HUES48 (cell line): ENCODE data around the gene C20orf204.
"Not testable (repeated sequence)": the region's sequence is repeated elsewhere in the genome, so short reads cannot be mapped to it uniquely, and the experiment has no call there.

Experiments
- H3K27ac ChIP-seq: one replicate; pipeline ENCODE4 v1.7.0; 2013; ENCODE audit warnings: low read depth, low read length, inconsistent platforms
- H3K27me3 ChIP-seq: 2 replicates; pipeline ENCODE4 v1.6.1; 2013; ENCODE audit warnings: mild to moderate bottlenecking, low read length; ENCODE audit not compliant: control insufficient read depth, insufficient read depth
- H3K36me3 ChIP-seq: 2 replicates; pipeline ENCODE4 v1.6.1; 2013; ENCODE audit warnings: low read length; ENCODE audit not compliant: control insufficient read depth, insufficient read depth
- H3K4me1 ChIP-seq: 2 replicates; pipeline ENCODE4 v1.6.1; 2013; ENCODE audit warnings: mild to moderate bottlenecking, low read length; ENCODE audit not compliant: control insufficient read depth, insufficient read depth
- H3K4me3 ChIP-seq: 2 replicates; pipeline ENCODE4 v1.5.1; 2013; ENCODE audit warnings: mild to moderate bottlenecking, low read depth, low read length
- H3K9ac ChIP-seq: 2 replicates; pipeline ENCODE4 v1.6.1; 2013; ENCODE audit warnings: mild to moderate bottlenecking, low read depth, low read length, moderate library complexity
- H3K9me3 ChIP-seq: 2 replicates; pipeline ENCODE4 v1.6.1; 2013; ENCODE audit warnings: low read length; ENCODE audit not compliant: control insufficient read depth, insufficient read depth

C20orf204 gene

DNA sequence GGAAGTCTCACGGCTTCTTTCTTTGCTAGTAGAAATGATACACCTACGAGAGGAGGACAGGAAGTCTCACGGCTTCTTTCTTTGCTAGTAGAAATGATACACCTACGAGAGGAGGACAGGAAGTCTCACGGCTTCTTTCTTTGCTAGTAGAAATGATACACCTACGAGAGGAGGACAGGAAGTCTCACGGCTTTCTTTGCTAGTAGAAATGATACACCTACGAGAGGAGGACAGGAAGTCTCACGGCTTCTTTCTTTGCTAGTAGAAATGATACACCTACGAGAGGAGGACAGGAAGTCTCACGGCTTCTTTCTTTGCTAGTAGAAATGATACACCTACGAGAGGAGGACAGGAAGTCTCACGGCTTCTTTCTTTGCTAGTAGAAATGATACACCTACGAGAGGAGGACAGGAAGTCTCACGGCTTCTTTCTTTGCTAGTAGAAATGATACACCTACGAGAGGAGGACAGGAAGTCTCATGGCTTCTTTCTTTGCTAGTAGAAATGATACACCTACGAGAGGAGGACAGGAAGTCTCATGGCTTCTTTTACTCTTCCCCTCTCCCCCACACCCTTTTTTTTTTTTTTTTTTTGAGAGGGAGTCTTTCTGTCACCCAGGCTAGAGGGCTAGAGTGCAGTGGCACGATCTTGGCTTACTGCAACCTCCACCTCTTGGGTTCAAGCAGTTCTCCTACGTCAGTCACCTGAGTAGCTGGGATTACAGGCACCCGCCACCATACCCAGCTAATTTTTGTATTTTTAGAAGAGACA is 23.4 kb upstream of the C20orf204 start:
- peaks cover 74% of the 10 kb centered on the region for H3K36me3 ChIP-seq
- H3K27me3 ChIP-seq, H3K27ac ChIP-seq, H3K9ac ChIP-seq, H3K4me3 ChIP-seq, H3K9me3 ChIP-seq, H3K4me1 ChIP-seq: not testable (repeated sequence)

GRCh38 chr20:64015635-64016034 is 20.3 kb upstream of the C20orf204 start:
- Histone ChIP-seq H3K27me3 (no peaks in the 10 kb centered on the region), H3K9me3 (no peaks in the 10 kb centered on the region), H3K27ac (no peak overlapping the region), H3K36me3 (peaks cover 71% of the 10 kb centered on the region), H3K4me1 (no peaks in the 10 kb centered on the region), H3K9ac (no peak overlapping the region), H3K4me3 (no peak overlapping the region)

GRCh38 chr20:64021124-64021975 is 14.6 kb upstream of the C20orf204 start:
- Histone ChIP-seq H3K4me3 (no peak overlapping the region), H3K9me3 (no peaks in the 10 kb centered on the region), H3K27ac (no peak overlapping the region), H3K27me3 (no peaks in the 10 kb centered on the region), H3K4me1 (no peaks in the 10 kb centered on the region), H3K36me3 (peaks cover 82% of the 10 kb centered on the region), H3K9ac (no peak overlapping the region)

- peaks cover 87% of the 10 kb centered on the region for H3K36me3 ChIP-seq
- no peak overlapping the region for H3K9ac ChIP-seq
Observed at GRCh38 chr20:64022671-64023360, 13.2 kb upstream of the C20orf204 start.

GRCh38 chr20:64023361-64024140 is 12.4 kb upstream of the C20orf204 start:
- no peak overlapping the region for H3K4me3 ChIP-seq
- H3K4me1 ChIP-seq = no peaks in the 10 kb centered on the region
- H3K27ac ChIP-seq = no peak overlapping the region

More at GRCh38 chr20:64022671-64023360, 13.2 kb upstream of the C20orf204 start:
- no peaks in the 10 kb centered on the region for H3K9me3 ChIP-seq
- H3K27ac ChIP-seq = no peak overlapping the region
- no peak overlapping the region for H3K4me3 ChIP-seq
- no peaks in the 10 kb centered on the region for H3K4me1 ChIP-seq
- no peaks in the 10 kb centered on the region for H3K27me3 ChIP-seq

GRCh38 chr20:64024141-64024990 is 11.6 kb upstream of the C20orf204 start:
- no peaks in the 10 kb centered on the region for H3K4me1 ChIP-seq
- H3K36me3 ChIP-seq = peaks cover 89% of the 10 kb centered on the region
- no peak overlapping the region for H3K4me3 ChIP-seq
- no peak overlapping the region for H3K9ac ChIP-seq
- H3K9me3 ChIP-seq = no peaks in the 10 kb centered on the region
- no peaks in the 10 kb centered on the region for H3K27me3 ChIP-seq
- H3K27ac ChIP-seq = no peak overlapping the region

More at GRCh38 chr20:64023361-64024140, 12.4 kb upstream of the C20orf204 start:
- H3K27me3 ChIP-seq = no peaks in the 10 kb centered on the region
- peaks cover 88% of the 10 kb centered on the region for H3K36me3 ChIP-seq
- H3K9me3 ChIP-seq = no peaks in the 10 kb centered on the region
- no peak overlapping the region for H3K9ac ChIP-seq

- Histone ChIP-seq H3K9me3 (no peaks in the 10 kb centered on the region), H3K4me1 (no peaks in the 10 kb centered on the region), H3K4me3 (no peak overlapping the region), H3K27ac (no peak overlapping the region), H3K36me3 (peaks cover 92% of the 10 kb centered on the region), H3K27me3 (no peaks in the 10 kb centered on the region), H3K9ac (no peak overlapping the region)
Observed at GRCh38 chr20:64025101-64025825, 10.7 kb upstream of the C20orf204 start.

DNA sequence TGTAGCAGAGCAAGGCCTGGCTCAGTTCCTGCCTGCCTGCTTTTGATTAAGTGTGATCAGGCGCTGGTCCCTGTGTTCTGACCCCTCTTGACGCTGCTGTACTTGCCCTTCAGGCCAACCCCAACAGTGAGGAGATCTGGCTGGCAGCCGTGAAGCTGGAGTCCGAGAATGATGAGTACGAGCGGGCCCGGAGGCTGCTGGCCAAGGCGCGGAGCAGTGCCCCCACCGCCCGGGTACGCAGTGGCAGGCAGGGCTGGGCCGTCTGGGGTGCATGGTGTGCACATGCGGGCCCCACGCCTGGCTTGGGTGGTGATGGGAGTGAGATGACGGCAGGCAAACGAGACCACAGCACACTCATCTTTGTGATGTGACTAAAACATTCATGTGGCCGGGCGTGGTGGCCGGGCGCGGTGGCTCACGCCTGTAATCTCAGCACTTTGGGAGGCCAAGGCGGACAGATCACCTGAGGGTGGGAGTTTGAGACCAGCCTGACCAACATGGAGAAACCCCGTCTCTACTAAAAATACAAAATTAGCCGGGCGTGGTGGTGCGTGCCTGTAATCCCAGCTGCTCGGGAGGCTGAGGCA is 10.1 kb upstream of the C20orf204 start:
- Histone ChIP-seq H3K4me1 (no peaks in the 10 kb centered on the region), H3K36me3 (peaks cover 97% of the 10 kb centered on the region), H3K4me3 (no peak overlapping the region), H3K9me3 (no peaks in the 10 kb centered on the region), H3K9ac (no peak overlapping the region), H3K27me3 (no peaks in the 10 kb centered on the region), H3K27ac (no peak overlapping the region)

DNA sequence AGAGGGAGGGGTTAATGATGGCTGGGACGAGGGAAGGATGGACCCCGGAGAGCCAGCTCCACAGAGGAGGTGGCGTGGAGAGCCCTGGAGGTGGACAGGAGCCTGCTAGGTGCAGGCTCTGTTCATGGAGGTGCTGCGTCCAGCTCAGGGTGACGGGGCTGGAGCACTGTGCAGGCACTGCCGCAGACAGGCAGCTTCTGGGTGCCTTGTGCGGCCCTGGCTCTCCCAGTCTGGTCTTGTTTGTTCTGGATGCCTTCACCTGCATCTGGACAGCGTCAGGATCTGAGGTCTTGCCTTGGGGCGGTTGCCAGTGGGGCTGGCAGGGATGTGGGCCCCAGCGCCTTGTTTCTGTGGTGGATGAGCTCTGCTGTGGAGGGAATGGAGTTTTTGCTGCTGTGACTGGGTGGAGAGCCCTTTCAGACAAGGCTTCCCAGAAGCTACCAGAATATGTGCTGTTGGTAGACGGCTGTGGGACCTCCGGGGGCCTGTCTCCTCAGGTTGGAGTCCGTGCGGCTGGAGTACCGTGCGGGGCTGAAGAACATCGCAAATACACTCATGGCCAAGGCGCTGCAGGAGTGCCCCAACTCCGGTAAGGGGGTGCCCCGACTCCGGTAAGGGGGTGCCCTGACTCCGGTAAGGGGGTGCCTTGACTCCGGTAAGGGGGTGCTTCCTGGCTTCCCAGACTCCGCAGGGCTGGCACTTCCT is 7.8 kb upstream of the C20orf204 start:
- Histone ChIP-seq H3K27ac (no peak overlapping the region), H3K9ac (no peak overlapping the region), H3K27me3 (no peaks in the 10 kb centered on the region), H3K4me3 (no peak overlapping the region), H3K36me3 (peaks cover 96% of the 10 kb centered on the region), H3K4me1 (no peaks in the 10 kb centered on the region), H3K9me3 (no peaks in the 10 kb centered on the region)
